DOHH2 (cell line): Measurements from ENCODE around the gene VPS37C.
"Not testable (repeated sequence)": the region's sequence is repeated elsewhere in the genome, so short reads cannot be mapped to it uniquely, and the experiment has no call there.

Experiments
- H3F3A ChIP-seq: fragments of 200-600 bp; sonication (generic), shearing (Covaris generic); 2 replicates; pipeline ENCODE4 v1.6.0; 2016; ENCODE audit warnings: antibody characterized with exemption, mild to moderate bottlenecking; ENCODE audit not compliant: control insufficient read depth, insufficient read depth
- H3K27ac ChIP-seq: fragments of 200-600 bp; sonication (generic); 2 replicates; pipeline ENCODE4 v1.5.1; 2014; ENCODE audit warnings: low read depth, mild to moderate bottlenecking, low read length, moderate library complexity
- H3K27me3 ChIP-seq: fragments of 200-600 bp; sonication (generic); 2 replicates; pipeline ENCODE4 v1.6.1; 2014; ENCODE audit warnings: mild to moderate bottlenecking, low read length, mixed read lengths; ENCODE audit not compliant: control insufficient read depth
- H3K36me3 ChIP-seq: fragments of 200-600 bp; sonication (generic); 2 replicates; pipeline ENCODE4 v1.6.1; 2014; ENCODE audit warnings: mild to moderate bottlenecking, low read length, moderate library complexity, mixed read lengths; ENCODE audit not compliant: control insufficient read depth
- H3K4me1 ChIP-seq: fragments of 200-600 bp; sonication (generic); 2 replicates; pipeline ENCODE4 v1.6.1; 2014; ENCODE audit warnings: mild to moderate bottlenecking, low read length, mixed read lengths; ENCODE audit not compliant: control insufficient read depth
- H3K4me2 ChIP-seq: fragments of 200-600 bp; sonication (generic); 2 replicates; pipeline ENCODE4 v1.6.0; 2014; ENCODE audit warnings: mild to moderate bottlenecking, low read length, moderate library complexity
- H3K4me3 ChIP-seq: fragments of 200-600 bp; sonication (generic); 2 replicates; pipeline ENCODE4 v1.5.1; 2014; ENCODE audit warnings: mild to moderate bottlenecking, low read length, mixed read lengths
- H3K79me2 ChIP-seq: fragments of 200-600 bp; sonication (generic); 2 replicates; pipeline ENCODE4 v1.6.1; 2014; ENCODE audit warnings: mild to moderate bottlenecking, low read length, mixed read lengths; ENCODE audit not compliant: control insufficient read depth
- H3K9me2 ChIP-seq: fragments of 200-600 bp; sonication (generic); replicated peaks from 2 replicates; pipeline ENCODE4 v1.6.1; 2014; ENCODE audit warnings: mild to moderate bottlenecking, low read length, mixed read lengths; ENCODE audit not compliant: control insufficient read depth
- H3K9me3 ChIP-seq: fragments of 200-600 bp; sonication (generic); 2 replicates; pipeline ENCODE4 v1.6.1; 2014; ENCODE audit warnings: antibody characterized with exemption, low read length, mixed read lengths; ENCODE audit not compliant: control insufficient read depth, insufficient read depth
- H4K20me1 ChIP-seq: fragments of 200-600 bp; sonication (generic); 2 replicates; pipeline ENCODE4 v1.6.0; 2014; ENCODE audit warnings: low read depth, mild to moderate bottlenecking, antibody characterized with exemption, low read length, moderate library complexity; ENCODE audit not compliant: control insufficient read depth, insufficient read depth
- CTCF ChIP-seq: fragments of 200-600 bp; sonication (generic); IDR thresholded peaks from one replicate; pipeline ENCODE4 v1.5.1; 2014; ENCODE audit warnings: antibody characterized with exemption, mild to moderate bottlenecking, low read depth, low read length; ENCODE audit not compliant: poor library complexity, severe bottlenecking
- EZH2phosphoT487 ChIP-seq: fragments of 200-600 bp; sonication (generic); IDR thresholded peaks from 2 replicates; pipeline ENCODE4 v1.6.1; 2017; ENCODE audit warnings: borderline replicate concordance, mild to moderate bottlenecking, antibody characterized with exemption, low read length, moderate library complexity, mixed read lengths

VPS37C gene

GRCh38 chr11:61098778-61099177, 62.4 kb downstream of the VPS37C start:
- Histone ChIP-seq H4K20me1 (no peaks in the 10 kb centered on the region), H3K4me2 (no peak overlapping the region), H3K27me3 (no peaks in the 10 kb centered on the region), H3K4me1 (peaks cover 24% of the 10 kb centered on the region), H3K36me3 (no peaks in the 10 kb centered on the region), H3K9me2 (no peaks in the 10 kb centered on the region), H3F3A (no peaks in the 10 kb centered on the region), H3K4me3 (no peak overlapping the region), H3K27ac (no peak overlapping the region), H3K79me2 (no peaks in the 10 kb centered on the region), H3K9me3 (peaks cover 3% of the 10 kb centered on the region; the same call in 1 of the 2 replicates)
- no peak for TF ChIP-seq CTCF
- no peak for TF ChIP-seq EZH2phosphoT487

- H3K36me3 ChIP-seq, H3K9me2 ChIP-seq, H3K79me2 ChIP-seq, H3K9me3 ChIP-seq, H3K4me2 ChIP-seq, H3K27ac ChIP-seq, H3F3A ChIP-seq, H3K4me3 ChIP-seq, H4K20me1 ChIP-seq, H3K27me3 ChIP-seq: not testable (repeated sequence)
- H3K4me1 ChIP-seq = peaks cover 24% of the 10 kb centered on the region
Observed at GRCh38 chr11:61098261-61098660, 63.0 kb downstream of the VPS37C start.

DNA sequence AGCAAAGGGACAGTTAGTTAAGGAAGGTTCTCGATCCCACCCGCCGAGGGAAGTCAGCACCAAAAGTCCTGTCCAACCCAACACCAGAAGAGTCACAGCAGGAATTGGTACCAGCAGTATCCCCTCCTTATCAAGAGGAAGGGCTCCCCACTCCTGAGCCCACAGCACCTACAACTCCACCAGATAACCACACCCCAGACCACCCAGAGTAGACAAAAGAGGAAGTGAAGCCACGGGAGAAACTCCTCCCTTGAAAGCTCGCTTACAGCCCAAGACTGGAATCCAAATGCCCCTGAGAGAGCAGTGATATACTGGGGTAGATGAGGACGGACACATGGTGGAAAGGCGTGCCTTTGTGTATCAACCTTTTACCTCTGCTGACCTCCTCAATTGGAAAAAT, 66.2 kb downstream of the VPS37C start:
- no peak for TF ChIP-seq EZH2phosphoT487
- no peak for TF ChIP-seq CTCF
- Histone ChIP-seq H3K27ac (no peak overlapping the region), H3K27me3 (no peaks in the 10 kb centered on the region), H3K79me2 (no peaks in the 10 kb centered on the region), H3K9me3 (no peaks in the 10 kb centered on the region), H3K9me2 (no peaks in the 10 kb centered on the region), H3K36me3 (no peaks in the 10 kb centered on the region), H3K4me1 (peaks cover 38% of the 10 kb centered on the region), H3K4me2 (peak overlapping the region; percentile 56), H3K4me3 (no peak overlapping the region), H4K20me1 (no peaks in the 10 kb centered on the region), H3F3A (no peaks in the 10 kb centered on the region)

- H3K4me1 ChIP-seq = peaks cover 38% of the 10 kb centered on the region
- not testable (repeated sequence) for H3K9me2 ChIP-seq, H4K20me1 ChIP-seq, H3F3A ChIP-seq, H3K4me3 ChIP-seq, H3K27me3 ChIP-seq, H3K4me2 ChIP-seq, H3K79me2 ChIP-seq, H3K27ac ChIP-seq, H3K9me3 ChIP-seq, H3K36me3 ChIP-seq
Observed at GRCh38 chr11:61094167-61094566, 67.1 kb downstream of the VPS37C start.
